Midbrain (tissue), 1 donor: Measurements from ENCODE around the gene ERGIC1.
"Not testable (repeated sequence)": the region's sequence is repeated elsewhere in the genome, so short reads cannot be mapped to it uniquely, and the experiment has no call there.

ENCODE experiments used
- DNase-seq: peaks from one replicate; lab custom pipeline; 2025; lab: John Stamatoyannopoulos, UW

ERGIC1 gene

GRCh38 chr5:172847584-172847983, 13.5 kb downstream of the ERGIC1 start:
- DNase-seq, result not testable (repeated sequence)

GRCh38 chr5:172848419-172848818, 14.4 kb downstream of the ERGIC1 start:
- DNase-seq, result no peak

- DNase-seq, result no peak
Measured at GRCh38 chr5:172849606-172850453, 15.8 kb downstream of the ERGIC1 start.

- DNase-seq, result no peak
Measured at GRCh38 chr5:172850454-172850797, 16.4 kb downstream of the ERGIC1 start.

GRCh38 chr5:172851254-172851653, 17.2 kb downstream of the ERGIC1 start:
- not testable (repeated sequence) for DNase-seq

GRCh38 chr5:172852490-172853354, 18.7 kb downstream of the ERGIC1 start:
- DNase-seq, result no peak

- DNase-seq, result no peak
Measured at GRCh38 chr5:172853355-172853975, 19.4 kb downstream of the ERGIC1 start.

- DNase-seq, result no peak
Measured at GRCh38 chr5:172854451-172854871, 20.4 kb downstream of the ERGIC1 start.

- DNase-seq, result no peak
Measured at GRCh38 chr5:172854971-172855370, 20.9 kb downstream of the ERGIC1 start.

- DNase-seq, result no peak
Measured at GRCh38 chr5:172855597-172856292, 21.7 kb downstream of the ERGIC1 start.

- DNase-seq, result no peak
Measured at GRCh38 chr5:172856336-172856735, 22.3 kb downstream of the ERGIC1 start.

GRCh38 chr5:172857982-172858381, 23.9 kb downstream of the ERGIC1 start:
- DNase-seq, result no peak

GRCh38 chr5:172858511-172858989, 24.5 kb downstream of the ERGIC1 start:
- DNase-seq, result no peak

- DNase-seq, result no peak
Measured at GRCh38 chr5:172858990-172859811, 25.1 kb downstream of the ERGIC1 start.

GRCh38 chr5:172859966-172860365, 25.9 kb downstream of the ERGIC1 start:
- no peak for DNase-seq

GRCh38 chr5:172860520-172861443, 26.7 kb downstream of the ERGIC1 start:
- peak; percentile 88 for DNase-seq

- no peak for DNase-seq
Measured at GRCh38 chr5:172861461-172861860, 27.4 kb downstream of the ERGIC1 start.

- no peak for DNase-seq
Measured at GRCh38 chr5:172862165-172862801, 28.2 kb downstream of the ERGIC1 start.

- not testable (repeated sequence) for DNase-seq
Measured at GRCh38 chr5:172864171-172864570, 30.1 kb downstream of the ERGIC1 start.
